ENCODE results near the gene C3orf33.

Gene C3orf33

GRCh38 chr3:155766206-155766605 is 39.9 kb downstream of the C3orf33 start:
- no peak for ATAC-seq (ENCODE audit: insufficient read depth, low read depth)
- Histone ChIP-seq H4K20me1 (ENCODE audit: insufficient read depth, low read length) (no peaks in the 10 kb centered on the region), H3K27ac (ENCODE audit: low read length) (no peak overlapping the region), H3K27me3 (ENCODE audit: insufficient read depth, low read length, poor library complexity) (no peaks in the 10 kb centered on the region), H3K4me1 (ENCODE audit: insufficient read depth, low read length) (no peaks in the 10 kb centered on the region), H3K79me2 (ENCODE audit: insufficient read depth, low read length) (no peaks in the 10 kb centered on the region), H2AFZ (ENCODE audit: low read depth, low read length) (no peak overlapping the region), H3K4me3 (ENCODE audit: low read depth in 1 of 2, low read length in 2 of 2) (no peak overlapping the region), H3K9ac (ENCODE audit: low read depth, low read length) (no peak overlapping the region), H3K4me2 (ENCODE audit: insufficient read depth, low read length) (no peak overlapping the region), H3K9me3 (ENCODE audit: insufficient read depth, low read length, severe bottlenecking) (peaks cover 16% of the 10 kb centered on the region), H3K36me3 (ENCODE audit: insufficient read depth, low read length) (peaks cover 20% of the 10 kb centered on the region)
- TF ChIP-seq EZH2 (IDR thresholded peaks at IDR 0.05; ENCODE audit: borderline replicate concordance, low read depth, low read length, severe bottlenecking) (no peak), CTCF (IDR thresholded peaks at IDR 0.05; ENCODE audit: borderline replicate concordance, extremely low read depth, low read length, poor library complexity, severe bottlenecking) (no peak)
- DNase-seq: no peak

GRCh38 chr3:155763870-155764463 is 42.1 kb downstream of the C3orf33 start:
- Histone ChIP-seq H3K4me2 (ENCODE audit: insufficient read depth, low read length) (no peak overlapping the region), H3K9me3 (ENCODE audit: insufficient read depth, low read length, severe bottlenecking) (no peaks in the 10 kb centered on the region), H3K27ac (ENCODE audit: low read length) (no peak overlapping the region), H4K20me1 (ENCODE audit: insufficient read depth, low read length) (no peaks in the 10 kb centered on the region), H3K4me3 (ENCODE audit: low read depth in 1 of 2, low read length in 2 of 2) (no peak overlapping the region), H3K27me3 (ENCODE audit: insufficient read depth, low read length, poor library complexity) (no peaks in the 10 kb centered on the region), H3K4me1 (ENCODE audit: insufficient read depth, low read length) (no peaks in the 10 kb centered on the region), H3K79me2 (ENCODE audit: insufficient read depth, low read length) (no peaks in the 10 kb centered on the region), H3K9ac (ENCODE audit: low read depth, low read length) (no peak overlapping the region), H2AFZ (ENCODE audit: low read depth, low read length) (no peak overlapping the region), H3K36me3 (ENCODE audit: insufficient read depth, low read length) (peaks cover 4% of the 10 kb centered on the region; the same call in 1 of the 2 replicates)
- DNase-seq: no peak
- no peak for ATAC-seq (ENCODE audit: insufficient read depth, low read depth)
- TF ChIP-seq CTCF (IDR thresholded peaks at IDR 0.05; ENCODE audit: borderline replicate concordance, extremely low read depth, low read length, poor library complexity, severe bottlenecking): no peak
- no peak for TF ChIP-seq EZH2 (IDR thresholded peaks at IDR 0.05; ENCODE audit: borderline replicate concordance, low read depth, low read length, severe bottlenecking)

GRCh38 chr3:155760653-155761052 is 45.4 kb downstream of the C3orf33 start:
- TF ChIP-seq CTCF (IDR thresholded peaks at IDR 0.05; ENCODE audit: borderline replicate concordance, extremely low read depth, low read length, poor library complexity, severe bottlenecking): no peak
- TF ChIP-seq EZH2 (IDR thresholded peaks at IDR 0.05; ENCODE audit: borderline replicate concordance, low read depth, low read length, severe bottlenecking): no peak
- Histone ChIP-seq H3K79me2 (ENCODE audit: insufficient read depth, low read length) (no peaks in the 10 kb centered on the region), H3K9ac (ENCODE audit: low read depth, low read length) (no peak overlapping the region), H3K27ac (ENCODE audit: low read length) (no peak overlapping the region), H3K4me2 (ENCODE audit: insufficient read depth, low read length) (no peak overlapping the region), H3K36me3 (ENCODE audit: insufficient read depth, low read length) (no peaks in the 10 kb centered on the region), H2AFZ (ENCODE audit: low read depth, low read length) (no peak overlapping the region), H3K4me1 (ENCODE audit: insufficient read depth, low read length) (no peaks in the 10 kb centered on the region), H3K4me3 (ENCODE audit: low read depth in 1 of 2, low read length in 2 of 2) (no peak overlapping the region), H4K20me1 (ENCODE audit: insufficient read depth, low read length) (no peaks in the 10 kb centered on the region), H3K27me3 (ENCODE audit: insufficient read depth, low read length, poor library complexity) (no peaks in the 10 kb centered on the region), H3K9me3 (ENCODE audit: insufficient read depth, low read length, severe bottlenecking) (no peaks in the 10 kb centered on the region)
- DNase-seq (no peak), ATAC-seq (ENCODE audit: insufficient read depth, low read depth) (no peak)

All from DND-41 (cell line).